HG02642 (cell line): ENCODE data around the gene RAB3D.
"Not testable (repeated sequence)": the region's sequence is repeated elsewhere in the genome, so short reads cannot be mapped to it uniquely, and the experiment has no call there.

Source experiments
- ATAC-seq: cut with Tn5 transposase; IDR thresholded peaks from one replicate; pipeline ENCODE4 v1.9.1; 2021; ENCODE audit warnings: mild to moderate bottlenecking; ENCODE audit not compliant: unreplicated experiment, poor library complexity

Gene RAB3D

DNA sequence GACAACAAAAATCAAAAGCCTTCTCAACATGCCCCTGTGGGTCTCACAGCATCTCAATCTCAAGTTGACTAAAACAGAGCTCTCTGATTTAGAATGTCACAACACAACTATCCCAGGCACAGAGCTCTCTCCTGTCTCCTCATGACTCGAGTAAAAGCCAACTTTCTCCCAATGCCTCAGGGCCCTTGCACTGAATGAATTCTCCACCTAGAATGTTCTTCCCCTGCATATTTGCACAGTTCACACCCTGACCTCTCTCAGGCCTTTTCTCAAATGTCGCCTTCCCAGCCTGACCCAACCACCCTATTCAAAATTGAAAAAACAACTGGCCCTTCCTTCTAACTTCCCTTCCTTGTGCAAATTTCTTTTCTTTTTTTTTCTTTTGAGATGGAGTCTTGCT, 31.3 kb upstream of the RAB3D start:
- ATAC-seq = no peak

DNA sequence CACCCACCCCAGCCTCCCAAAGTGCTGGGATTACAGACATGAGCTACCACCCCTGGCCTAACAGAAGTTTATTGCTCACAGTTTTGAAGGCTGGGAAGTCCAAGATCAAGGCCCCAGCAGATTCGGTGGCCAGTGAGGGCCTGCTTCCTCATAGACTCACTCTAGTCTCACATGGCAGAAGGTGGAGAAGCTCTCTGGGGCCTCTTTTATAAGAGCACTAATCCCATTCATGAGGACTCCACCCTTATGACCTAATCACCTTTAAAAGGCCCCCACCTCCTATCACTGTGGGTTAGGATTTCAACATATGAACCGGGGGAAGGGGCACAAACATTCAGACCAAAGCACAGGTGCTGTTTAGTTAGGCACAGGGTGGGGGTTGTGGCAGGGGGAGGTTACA, 28.1 kb upstream of the RAB3D start:
- no peak for ATAC-seq

DNA sequence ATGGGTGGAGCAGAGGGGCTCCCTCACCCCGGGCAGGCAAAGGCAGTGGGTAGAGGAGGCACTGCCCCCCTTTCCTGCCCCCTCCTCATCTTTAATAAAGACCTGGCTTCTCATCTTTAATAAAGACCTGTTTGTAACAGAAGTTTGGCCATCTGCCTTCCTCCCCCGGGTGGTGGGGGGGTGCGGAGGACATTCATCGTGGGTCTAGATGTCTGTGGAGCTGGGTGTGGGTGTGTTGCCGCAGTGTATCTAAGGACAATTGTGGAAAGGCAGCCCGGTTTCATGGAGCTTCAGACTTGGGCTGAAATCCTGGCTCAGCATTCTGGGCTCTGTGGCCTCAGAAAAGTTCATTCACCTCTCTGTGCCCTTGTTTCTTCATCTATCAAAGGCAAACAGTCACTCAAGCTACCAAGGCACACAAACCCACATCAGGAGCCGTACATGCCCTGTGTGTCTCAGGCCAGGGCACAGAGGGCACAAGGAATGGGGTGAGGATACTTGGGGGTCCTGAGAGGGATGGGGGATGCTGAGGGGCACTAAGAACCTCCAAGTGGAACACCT, 26.2 kb upstream of the RAB3D start:
- ATAC-seq = no peak

DNA sequence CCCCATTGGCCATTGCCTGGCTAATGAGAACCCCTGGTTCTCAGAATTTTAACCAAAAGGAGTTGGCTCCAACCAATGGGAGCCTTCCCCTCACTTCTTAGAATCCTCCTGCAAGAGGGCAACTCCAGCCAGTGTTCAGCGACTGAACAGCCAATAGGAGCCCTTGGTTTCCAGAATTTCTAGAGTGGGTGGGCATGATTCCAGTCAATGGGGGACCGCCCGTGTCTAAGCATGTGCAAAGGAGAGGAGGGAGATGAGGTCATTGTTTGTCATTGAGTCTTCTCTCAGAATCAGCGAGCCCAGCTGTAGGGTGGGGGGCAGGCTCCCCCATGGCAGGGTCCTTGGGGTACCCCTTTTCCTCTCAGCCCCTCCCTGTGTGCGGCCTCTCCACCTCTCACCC, 25.5 kb upstream of the RAB3D start:
- no peak for ATAC-seq

DNA sequence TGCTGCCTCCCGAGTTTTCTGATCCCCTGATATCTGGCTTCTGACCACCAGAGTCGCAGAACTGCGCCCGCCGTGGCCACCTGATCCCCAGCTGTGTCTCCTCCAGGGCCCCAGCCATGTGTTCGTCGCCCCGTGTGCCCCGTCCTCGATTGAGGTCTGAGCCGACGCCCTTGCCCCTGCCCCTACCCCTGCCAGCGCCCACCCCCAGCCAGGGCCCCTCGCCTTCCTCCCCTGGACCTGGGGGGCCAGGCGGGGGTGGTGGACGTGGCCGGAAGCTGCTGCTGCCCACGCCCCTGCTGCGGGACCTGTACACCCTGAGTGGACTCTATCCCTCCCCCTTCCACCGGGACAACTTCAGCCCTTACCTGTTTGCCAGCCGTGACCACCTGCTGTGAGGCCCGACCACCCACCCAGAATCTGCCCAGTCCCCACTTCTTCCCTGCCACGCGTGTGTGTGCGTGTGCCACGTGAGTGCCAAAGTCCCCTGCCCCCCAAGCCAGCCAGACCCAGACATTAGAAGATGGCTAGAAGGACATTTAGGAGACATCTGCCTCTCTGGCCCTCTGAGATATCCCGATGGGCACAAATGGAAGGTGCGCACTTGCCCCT, 24.9 kb upstream of the RAB3D start:
- ATAC-seq = no peak

DNA sequence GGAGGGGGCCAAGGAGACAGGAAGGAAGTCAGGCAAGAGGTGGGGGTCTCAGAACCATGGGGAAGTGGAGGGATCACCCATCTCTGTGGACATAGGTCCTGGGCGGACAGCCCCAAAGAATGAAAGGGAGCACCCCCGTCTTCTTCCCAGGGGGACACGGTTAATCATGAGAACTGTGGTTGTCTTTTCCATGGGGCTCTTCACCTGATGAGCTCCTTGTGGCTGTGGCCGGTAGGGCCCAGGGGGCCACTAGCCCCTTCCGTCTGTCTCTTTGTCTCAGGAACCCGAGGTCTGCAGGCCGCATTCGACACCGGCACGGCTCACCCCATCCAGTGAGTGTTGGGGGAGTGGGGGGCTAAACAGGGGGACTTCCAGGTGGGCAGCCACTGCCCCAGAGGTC, 24.4 kb upstream of the RAB3D start:
- no peak for ATAC-seq

DNA sequence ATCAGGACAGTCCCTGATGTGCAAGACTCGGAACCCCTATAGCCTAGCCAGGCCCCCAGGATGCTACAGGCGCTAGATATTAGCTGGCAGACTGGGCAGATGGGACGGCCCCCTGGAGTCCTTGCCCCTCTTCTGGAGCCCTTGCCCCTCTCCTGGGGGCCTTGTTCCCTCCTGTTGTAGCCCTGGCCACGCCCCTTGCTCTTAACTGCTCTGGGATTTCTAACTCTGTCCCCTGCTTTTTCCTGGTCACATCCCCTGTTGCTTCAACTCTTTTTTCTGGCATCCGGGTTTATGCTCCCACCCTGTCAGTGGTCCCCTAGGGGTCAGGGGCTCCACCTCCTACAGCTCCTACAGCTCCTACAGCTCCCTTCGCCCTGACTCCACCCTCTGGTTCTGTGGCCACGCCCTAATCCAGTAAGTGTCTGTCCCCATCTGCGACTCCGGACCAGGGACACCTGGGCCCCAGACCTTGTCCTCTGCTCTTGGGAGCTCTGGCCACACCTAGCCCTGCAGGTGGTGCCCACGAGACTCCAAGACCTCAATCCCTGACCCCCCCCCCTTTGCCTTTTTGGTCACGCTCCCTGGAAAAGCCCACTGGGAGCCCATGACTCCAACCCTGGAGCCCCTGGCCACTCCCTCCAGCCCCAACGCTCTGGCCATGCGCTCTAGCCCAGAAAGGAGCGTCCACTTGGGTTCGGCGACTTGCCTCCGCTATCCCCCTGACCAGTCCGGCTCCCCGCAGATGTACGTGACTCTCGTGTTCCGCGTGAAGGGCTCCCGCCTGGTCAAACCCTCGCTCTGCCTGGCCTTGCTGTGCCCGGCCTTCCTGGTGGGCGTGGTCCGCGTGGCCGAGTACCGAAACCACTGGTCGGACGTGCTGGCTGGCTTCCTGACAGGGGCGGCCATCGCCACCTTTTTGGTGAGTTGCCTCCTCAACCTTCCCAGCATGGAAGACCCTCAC, 22.6 kb upstream of the RAB3D start:
- ATAC-seq = no peak

DNA sequence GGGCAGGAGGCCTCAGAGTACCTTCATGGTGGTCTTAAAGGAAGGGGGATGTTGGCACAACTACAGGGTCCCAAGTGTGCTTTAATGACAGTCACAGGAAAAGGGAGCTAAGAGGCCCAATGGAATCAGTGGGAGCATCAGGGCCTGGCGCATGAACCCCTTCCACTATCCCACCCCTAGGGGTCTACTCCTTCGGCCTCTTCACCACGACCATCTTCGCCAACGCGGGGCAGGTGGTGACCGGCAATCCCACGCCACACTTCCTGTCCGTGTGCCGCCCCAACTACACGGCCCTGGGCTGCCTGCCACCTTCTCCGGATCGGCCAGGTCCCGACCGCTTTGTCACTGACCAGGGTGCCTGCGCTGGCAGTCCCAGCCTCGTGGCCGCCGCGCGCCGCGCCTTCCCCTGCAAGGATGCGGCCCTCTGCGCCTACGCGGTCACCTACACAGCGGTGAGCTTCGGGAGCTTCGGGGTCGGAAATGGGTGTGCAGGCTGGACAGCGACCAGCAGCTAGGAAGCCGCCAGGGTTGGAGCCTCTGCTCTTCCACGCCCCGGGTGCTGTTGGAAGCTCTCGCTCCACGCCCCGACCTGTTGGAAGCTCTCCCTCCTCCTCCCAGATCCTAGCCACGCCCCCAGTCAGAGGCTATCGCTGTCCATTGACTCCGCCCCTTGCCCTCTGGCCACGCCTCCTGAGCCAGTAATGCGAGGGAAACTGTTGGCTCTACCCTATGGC, 21.7 kb upstream of the RAB3D start:
- no peak for ATAC-seq

DNA sequence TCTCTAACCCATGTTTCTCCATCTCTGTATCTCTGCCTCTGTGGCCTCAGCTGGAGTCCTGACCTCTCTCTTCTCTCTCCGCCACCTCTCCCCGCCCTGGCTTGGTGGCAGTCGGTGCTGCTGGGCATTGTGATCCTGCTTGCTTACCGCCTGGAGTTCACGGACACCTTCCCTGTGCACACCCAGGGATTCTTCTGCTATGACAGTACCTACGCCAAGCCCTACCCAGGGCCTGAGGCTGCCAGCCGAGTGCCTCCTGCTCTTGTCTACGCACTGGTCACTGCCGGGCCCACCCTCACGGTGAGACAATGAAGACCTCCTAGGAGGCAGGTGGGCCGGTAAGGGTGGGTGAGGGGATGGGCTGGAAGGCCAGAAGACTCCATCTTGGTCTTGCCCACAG, 20.0 kb upstream of the RAB3D start:
- ATAC-seq = no peak

DNA sequence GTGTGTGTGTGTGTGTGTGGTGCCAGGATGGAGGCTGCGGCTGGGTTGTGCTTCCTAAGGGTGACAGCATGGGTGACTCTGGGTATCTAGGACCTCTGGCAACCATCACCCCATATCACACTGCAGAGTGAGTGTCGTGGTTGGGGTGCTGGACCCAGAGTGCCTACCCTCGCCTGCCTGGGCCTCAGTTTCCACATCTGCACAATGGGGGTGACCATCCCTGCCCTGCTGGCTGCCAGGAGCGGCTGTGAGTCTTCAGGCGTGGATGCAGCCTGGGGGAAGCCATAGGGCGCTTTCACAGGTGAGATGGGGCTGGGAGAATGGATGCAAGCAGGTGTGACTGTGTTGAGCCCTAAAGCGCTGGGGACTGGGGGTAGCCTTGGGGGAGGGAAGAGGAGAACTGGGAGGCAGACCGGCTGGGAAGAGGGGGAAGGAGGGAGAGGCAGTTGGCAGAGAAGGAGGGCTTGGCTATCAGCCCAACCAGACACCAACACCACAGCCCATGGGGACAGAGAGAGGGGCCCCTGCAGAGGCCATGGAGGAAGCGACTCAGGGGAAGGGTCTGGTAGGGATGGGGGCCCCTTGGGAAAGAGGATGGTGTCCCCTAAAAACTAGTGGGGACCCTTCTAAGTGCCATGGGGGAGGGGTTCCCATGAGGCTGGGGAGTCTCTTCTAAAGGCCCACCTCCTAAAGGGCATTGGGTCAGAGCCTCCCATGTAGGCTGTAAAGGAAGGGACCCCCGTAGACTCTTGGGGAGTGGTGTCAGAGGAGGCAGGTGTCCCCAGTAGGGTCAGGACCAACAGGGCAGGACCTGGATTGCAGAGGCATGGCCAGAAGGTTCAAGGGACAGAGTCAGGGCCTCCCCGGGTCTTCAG, 17.5 kb upstream of the RAB3D start:
- ATAC-seq = no peak

DNA sequence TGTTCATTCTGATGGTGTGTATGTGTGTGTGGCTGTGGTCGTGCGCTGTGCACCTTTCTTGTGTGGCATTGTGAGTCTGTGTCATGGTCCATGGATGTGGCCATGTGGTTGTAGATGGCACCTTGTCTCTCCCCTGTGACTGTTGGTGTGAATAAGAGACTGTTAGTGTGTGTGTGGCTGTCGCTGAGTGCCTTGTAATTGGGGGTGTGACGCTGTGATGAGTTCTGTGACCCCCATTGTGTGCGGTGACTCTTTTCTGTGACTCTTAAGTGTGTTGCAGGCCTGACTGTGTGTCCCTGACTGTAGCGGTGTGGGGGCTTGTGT, 16.6 kb upstream of the RAB3D start:
- ATAC-seq = no peak

DNA sequence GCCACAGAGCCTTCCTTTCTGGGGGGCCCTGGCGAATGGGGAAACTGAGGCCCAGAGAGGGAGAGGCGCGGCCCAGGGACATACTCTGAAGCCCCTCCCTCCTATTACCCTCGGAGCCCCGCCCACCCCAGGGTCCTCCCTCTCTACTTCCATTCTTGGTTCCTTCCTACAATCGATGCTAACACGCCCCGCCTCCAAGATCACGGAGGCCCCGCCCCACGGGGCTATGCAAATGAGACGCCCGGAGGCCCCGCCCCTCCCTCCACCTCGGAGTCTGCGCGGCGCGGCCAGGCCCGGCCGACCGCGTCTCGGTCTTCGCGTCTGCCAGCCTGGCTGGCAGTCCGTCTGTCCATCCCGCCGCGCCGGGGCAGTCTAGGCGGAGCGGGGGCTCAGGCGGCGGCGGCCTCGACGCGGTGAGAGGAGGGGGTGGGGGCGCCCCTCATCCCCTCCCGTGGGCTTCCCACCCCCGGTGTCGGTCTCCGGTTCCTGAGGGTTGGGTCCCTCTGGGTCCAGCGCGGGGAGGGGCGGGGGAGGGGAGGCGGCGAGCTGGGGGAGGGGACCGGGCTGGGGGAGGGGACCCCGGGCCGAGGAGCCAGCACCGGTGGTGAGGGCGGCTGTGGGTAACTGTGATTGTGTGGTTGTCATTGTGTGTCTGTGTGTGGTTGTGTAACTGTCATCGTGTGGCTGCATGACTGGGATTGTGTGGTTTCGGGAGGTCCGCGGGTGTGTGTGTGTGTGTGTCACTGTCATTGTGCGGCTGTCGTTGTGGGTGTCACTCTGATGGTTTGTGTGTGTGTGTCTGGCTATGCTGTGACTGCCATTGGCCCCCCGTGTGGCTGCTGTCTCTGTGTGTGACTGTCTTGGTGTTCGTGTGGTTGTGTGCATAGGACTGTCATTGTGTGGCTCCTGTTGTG, 16.0 kb upstream of the RAB3D start, which contains the start of gene PLPPR2:
PLPPR2 (plus strand) TSS at position 273 of the 914 bp plus-strand sequence. CDS start 2,242 bp downstream, outside the sequence.
- no peak for ATAC-seq

DNA sequence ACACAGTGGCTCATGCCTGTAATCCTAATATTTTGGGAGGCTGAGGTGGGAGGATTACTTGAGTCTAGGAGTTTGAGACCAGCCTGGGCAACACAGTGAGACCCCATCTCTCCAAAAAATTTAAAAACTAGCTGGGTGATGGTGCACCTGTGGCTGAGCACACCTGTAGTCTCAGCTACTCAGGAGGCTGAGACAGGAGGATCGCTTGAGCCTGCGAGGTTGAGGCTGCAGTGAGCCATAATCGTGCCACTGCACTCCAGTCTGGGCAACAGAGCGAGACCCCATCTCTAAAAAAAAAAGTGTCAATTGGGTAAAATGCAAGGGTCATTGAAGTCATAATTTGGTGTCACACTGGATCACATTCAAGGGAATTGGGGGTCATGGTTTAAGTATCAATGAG, 14.6 kb upstream of the RAB3D start:
- not testable (repeated sequence) for ATAC-seq

DNA sequence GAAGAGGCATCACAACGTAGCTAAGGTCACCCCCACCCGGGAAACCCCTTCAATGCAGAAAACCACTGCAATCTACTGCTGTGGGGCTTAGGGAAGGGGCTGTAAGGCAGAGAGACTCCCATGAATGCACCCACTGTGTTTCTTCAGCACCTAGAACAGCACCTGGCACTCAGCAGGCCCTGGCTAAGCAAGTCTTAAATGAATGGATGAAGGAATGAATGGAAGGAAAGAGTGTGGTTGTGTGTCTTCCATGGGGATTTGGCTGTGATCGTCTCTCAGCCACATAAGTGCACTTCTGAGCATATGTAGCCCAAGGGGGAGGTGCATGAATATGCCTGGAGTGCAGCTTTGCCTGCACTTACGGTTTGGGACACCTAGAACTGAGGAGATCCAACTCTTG, 9.7 kb upstream of the RAB3D start:
- no peak for ATAC-seq

DNA sequence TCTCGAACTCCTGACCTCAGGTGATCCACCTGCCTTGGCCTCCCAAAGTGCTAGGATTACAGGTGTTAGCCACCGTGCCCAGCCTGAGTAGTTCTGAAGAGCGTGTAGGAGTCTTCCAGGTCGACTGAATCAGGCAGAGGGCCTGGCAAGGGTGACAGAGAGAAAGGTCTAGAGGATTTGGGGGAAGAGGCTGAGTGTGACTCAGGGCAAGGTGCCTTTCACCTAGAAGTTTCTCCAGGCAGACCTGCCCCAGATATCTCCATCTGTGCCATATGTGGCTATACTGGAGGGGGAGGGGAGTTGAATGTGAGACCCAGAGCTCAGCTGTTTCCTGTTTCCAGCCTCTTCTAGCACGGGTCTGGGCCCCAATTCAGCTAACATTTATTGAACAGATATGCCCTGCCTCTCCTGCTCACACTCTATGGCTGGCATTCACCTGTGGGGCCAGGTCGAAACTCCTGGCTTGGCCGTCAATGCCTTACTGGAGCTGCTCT, 8.1 kb upstream of the RAB3D start:
- no peak for ATAC-seq

DNA sequence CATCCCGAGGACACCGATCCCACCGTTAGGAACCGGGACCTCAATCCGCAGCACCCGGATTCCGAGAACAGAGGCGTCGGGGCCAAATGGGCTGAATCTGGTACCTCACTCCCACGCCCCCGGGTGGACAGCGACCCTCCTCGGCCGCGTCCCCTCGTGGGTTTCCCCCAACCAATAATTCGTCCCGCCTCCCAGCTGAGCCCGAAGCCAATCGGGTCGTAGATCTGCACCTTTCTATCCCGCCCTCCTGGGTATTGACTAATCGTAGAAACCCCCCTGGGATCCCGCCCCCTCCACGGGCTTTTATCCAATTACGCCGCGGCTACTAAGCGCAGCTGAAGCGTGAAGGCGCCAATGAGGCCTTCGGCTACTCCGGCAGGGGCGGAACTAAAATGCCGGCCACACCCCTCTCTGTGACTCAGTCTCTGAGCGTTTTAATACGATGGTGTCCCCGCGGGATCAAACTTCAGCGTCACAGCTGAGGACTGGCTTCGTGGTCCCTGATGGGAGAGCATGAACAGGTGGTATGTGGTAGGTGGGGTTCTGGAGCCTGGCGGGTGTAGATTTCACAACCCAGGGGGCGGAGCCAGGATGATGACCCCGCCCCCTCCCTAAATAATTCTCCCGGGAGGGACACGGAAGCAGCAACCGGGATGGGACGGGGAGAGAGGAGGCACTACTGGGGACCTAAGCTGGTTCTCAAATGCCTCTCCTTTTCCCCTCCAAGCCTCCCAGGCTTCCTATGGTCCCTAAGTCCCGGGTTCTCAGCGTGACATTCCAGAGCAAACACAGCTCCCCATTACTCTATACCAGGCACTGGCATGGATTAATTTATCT, 6.9 kb upstream of the RAB3D start, which contains the start of the genes CCDC159 and TMEM205:
CCDC159 (plus strand) TSS at position 416 of the 837 bp plus-strand sequence; CDS start at position 504, 88 bp downstream.
TMEM205 (minus strand) TSS at position 165 of the 837 bp plus-strand sequence. CDS start 649 bp downstream, outside the sequence.
- peak; percentile 92 for ATAC-seq

DNA sequence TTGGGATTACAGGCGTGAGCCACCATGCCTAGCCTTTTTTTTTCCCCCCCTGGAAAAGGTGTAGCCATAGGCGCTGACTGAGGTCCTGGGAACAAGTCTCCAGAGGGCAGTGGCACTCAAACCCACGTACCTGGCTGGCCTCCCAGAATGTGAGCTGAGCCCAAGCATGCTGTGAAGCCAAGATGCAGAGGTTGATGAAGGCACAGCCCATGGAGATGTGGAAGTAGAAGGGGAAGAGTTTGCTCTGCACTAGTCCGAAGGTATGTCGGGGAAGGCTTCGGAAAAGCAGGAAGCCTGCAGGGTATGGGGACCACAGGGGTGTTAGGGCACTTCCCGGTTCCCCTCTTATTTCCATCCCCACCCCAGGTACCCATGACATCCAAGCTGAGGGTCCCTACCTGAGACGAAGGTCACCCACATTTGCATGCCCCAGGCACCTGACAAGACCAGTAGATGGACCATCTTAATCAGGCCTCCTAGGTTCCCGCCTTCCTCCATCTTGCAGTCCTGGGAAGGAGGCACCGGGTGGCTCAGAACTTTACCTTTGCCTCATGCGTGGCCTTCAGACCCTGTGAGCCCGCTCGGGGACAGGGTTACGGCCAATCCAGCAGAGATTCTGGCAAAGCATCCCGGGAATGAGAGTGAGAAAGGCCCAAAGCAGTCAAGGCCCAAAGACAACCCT, 5.8 kb upstream of the RAB3D start:
- no peak for ATAC-seq
